Spinal cord (tissue), 10 donors: ENCODE measurements around the gene ADGRG7. TPM values are rescaled to one million over a fixed set of nuclear protein-coding genes. Genes with fewer than 3 reads are reported as not detected.
A peak's percentile ranks its signal among the peaks of the same experiment; 100 is the strongest.
"Not testable (repeated sequence)": the region's sequence is repeated elsewhere in the genome, so short reads cannot be mapped to it uniquely, and the experiment has no call there.

Experiments
- DNase-seq, 6 donors: peaks; one replicate each; pipeline versions ENCODE4 v3.0.0 to v3.0.0-alpha.2; 2013 to 2015; ENCODE audit warnings: low spot score in 6 of 6, low read depth in 4 of 6
- H3K27ac ChIP-seq: one replicate; pipeline ENCODE4 v1.5.1; 2013; ENCODE audit warnings: low read depth, low read length, control low read depth
- H3K27me3 ChIP-seq: one replicate; pipeline ENCODE4 v1.6.1; 2013; ENCODE audit warnings: low read length; ENCODE audit not compliant: control insufficient read depth, insufficient read depth
- H3K36me3 ChIP-seq: one replicate; pipeline ENCODE4 v1.6.1; 2013; ENCODE audit warnings: low read length; ENCODE audit not compliant: control insufficient read depth, insufficient read depth
- H3K4me1 ChIP-seq: one replicate; pipeline ENCODE4 v1.6.1; 2013; ENCODE audit warnings: low read length; ENCODE audit not compliant: control insufficient read depth, insufficient read depth
- H3K4me3 ChIP-seq: one replicate; pipeline ENCODE4 v1.5.1; 2013; ENCODE audit warnings: low read depth, low read length, control low read depth
- H3K9me3 ChIP-seq: one replicate; pipeline ENCODE4 v1.6.1; 2013; ENCODE audit warnings: low read length; ENCODE audit not compliant: control insufficient read depth, insufficient read depth
- WGBS: methylation state at CpG from one replicate; pipeline ENCODE4 v1.1.5; 2013; ENCODE audit warnings: missing lambda C conversion rate; ENCODE audit not compliant: insufficient coverage; 5-methylcytosine and 5-hydroxymethylcytosine counted together
- polyA plus RNA-seq, 2 donors: library from polyadenylated mRNA; unstranded; fragments of 120-200 nt; gene quantifications; one replicate each; pipeline ENCODE4 v1.2.1, GENCODE V29; 2013; ENCODE audit not compliant: insufficient read length in 2 of 2
- total RNA-seq, 2 donors: library from RNA; depleted of rRNA in 1 of 2; stranded (reverse); fragments of 120-200 nt in 1 of 2; fragments of >200 nt in 1 of 2; gene quantifications; one replicate each; pipeline versions ENCODE4 v1.2.3 to v1.2.4, GENCODE V29; 2013 to 2014
- donor health status: healthy.

Gene ADGRG7
- total and polyA plus RNA-seq, 4 donors, result not detected

- no peak for DNase-seq
- H3K4me3 ChIP-seq, result no peak overlapping the region
- WGBS, result no CpG with 5 or more reads among the region's 1 CpG
Measured at GRCh38 chr3:100577382-100578008, 31.9 kb upstream of the ADGRG7 start.

GRCh38 chr3:100578646-100579045, 30.8 kb upstream of the ADGRG7 start:
- no peaks in the 10 kb centered on the region for H3K9me3 ChIP-seq
- no peak overlapping the region for H3K27ac ChIP-seq
- no peak for DNase-seq
- H3K4me1 ChIP-seq, result no peaks in the 10 kb centered on the region
- H3K4me3 ChIP-seq, result no peak overlapping the region
- H3K27me3 ChIP-seq, result no peaks in the 10 kb centered on the region
- H3K36me3 ChIP-seq, result no peaks in the 10 kb centered on the region

More at GRCh38 chr3:100577382-100578008, 31.9 kb upstream of the ADGRG7 start:
- Histone ChIP-seq H3K27ac (no peak overlapping the region), H3K36me3 (no peaks in the 10 kb centered on the region), H3K4me1 (no peaks in the 10 kb centered on the region), H3K27me3 (no peaks in the 10 kb centered on the region), H3K9me3 (no peaks in the 10 kb centered on the region)

GRCh38 chr3:100580147-100580546, 29.3 kb upstream of the ADGRG7 start:
- Histone ChIP-seq H3K36me3 (no peaks in the 10 kb centered on the region), H3K27me3 (no peaks in the 10 kb centered on the region), H3K4me3 (no peak overlapping the region), H3K4me1 (no peaks in the 10 kb centered on the region), H3K9me3 (no peaks in the 10 kb centered on the region), H3K27ac (no peak overlapping the region)
- no peak for DNase-seq
- WGBS, result no CpG with 5 or more reads among the region's 2 CpGs

- Histone ChIP-seq H3K27ac (no peak overlapping the region), H3K4me3 (no peak overlapping the region), H3K9me3 (no peaks in the 10 kb centered on the region), H3K36me3 (no peaks in the 10 kb centered on the region), H3K4me1 (no peaks in the 10 kb centered on the region), H3K27me3 (no peaks in the 10 kb centered on the region)
- no peak for DNase-seq
- WGBS, result 67% methylated on average over 1 of the region's 1 CpG
Measured at GRCh38 chr3:100581650-100582049, 27.8 kb upstream of the ADGRG7 start.

- not testable (repeated sequence) for H3K9me3 ChIP-seq, H3K4me3 ChIP-seq, DNase-seq, H3K27me3 ChIP-seq, H3K4me1 ChIP-seq, H3K36me3 ChIP-seq, H3K27ac ChIP-seq
- WGBS, result 94% methylated on average over 8 of the region's 10 CpGs
Measured at GRCh38 chr3:100582157-100582556, 27.2 kb upstream of the ADGRG7 start.

- Histone ChIP-seq H3K9me3 (no peaks in the 10 kb centered on the region), H3K27ac (no peak overlapping the region), H3K4me3 (no peak overlapping the region), H3K36me3 (no peaks in the 10 kb centered on the region), H3K4me1 (no peaks in the 10 kb centered on the region), H3K27me3 (no peaks in the 10 kb centered on the region)
- no peak for DNase-seq
- WGBS, result no CpG with 5 or more reads among the region's 3 CpGs
Measured at GRCh38 chr3:100584101-100584660, 25.2 kb upstream of the ADGRG7 start.

- no peaks in the 10 kb centered on the region for H3K9me3 ChIP-seq
- 100% methylated on average over 1 of the region's 3 CpGs for WGBS
- H3K27me3 ChIP-seq, result no peaks in the 10 kb centered on the region
- no peak for DNase-seq
- H3K27ac ChIP-seq, result no peak overlapping the region
- no peak overlapping the region for H3K4me3 ChIP-seq
- no peaks in the 10 kb centered on the region for H3K36me3 ChIP-seq
- H3K4me1 ChIP-seq, result no peaks in the 10 kb centered on the region
Measured at GRCh38 chr3:100586832-100587231, 22.6 kb upstream of the ADGRG7 start.

- no CpG with 5 or more reads among the region's 1 CpG for WGBS
- no peaks in the 10 kb centered on the region for H3K27me3 ChIP-seq
- no peaks in the 10 kb centered on the region for H3K36me3 ChIP-seq
- no peaks in the 10 kb centered on the region for H3K9me3 ChIP-seq
- no peak for DNase-seq
- no peaks in the 10 kb centered on the region for H3K4me1 ChIP-seq
- H3K27ac ChIP-seq, result no peak overlapping the region
- no peak overlapping the region for H3K4me3 ChIP-seq
Measured at GRCh38 chr3:100588251-100588650, 21.1 kb upstream of the ADGRG7 start.

- no CpG with 5 or more reads among the region's 10 CpGs for WGBS
- Histone ChIP-seq H3K4me3 (no peak overlapping the region), H3K36me3 (no peaks in the 10 kb centered on the region), H3K27me3 (no peaks in the 10 kb centered on the region), H3K9me3 (no peaks in the 10 kb centered on the region), H3K27ac (no peak overlapping the region), H3K4me1 (no peaks in the 10 kb centered on the region)
- peak; percentile 54 to 94 (median 68) for DNase-seq
Measured at GRCh38 chr3:100590114-100590839, 19.1 kb upstream of the ADGRG7 start.

GRCh38 chr3:100590840-100591147, 18.6 kb upstream of the ADGRG7 start:
- DNase-seq, result no peak
- WGBS, result no CpG with 5 or more reads among the region's 1 CpG
- H3K4me3 ChIP-seq, result no peak overlapping the region
- H3K27me3 ChIP-seq, result no peaks in the 10 kb centered on the region
- H3K36me3 ChIP-seq, result no peaks in the 10 kb centered on the region
- no peak overlapping the region for H3K27ac ChIP-seq
- H3K9me3 ChIP-seq, result no peaks in the 10 kb centered on the region
- H3K4me1 ChIP-seq, result no peaks in the 10 kb centered on the region
